ENCODE results near the gene PDZRN4. TPM values are rescaled to one million over a fixed set of nuclear protein-coding genes. Genes with fewer than 3 reads are reported as not detected.
"Not testable (repeated sequence)": the region's sequence is repeated elsewhere in the genome, so short reads cannot be mapped to it uniquely, and the experiment has no call there.

The PDZRN4 gene
- total RNA-seq, 1 experiment from 2014 or later, result not detected

GRCh38 chr12:41277100-41277945 lies 89.2 kb downstream of the PDZRN4 start:
- TF ChIP-seq EZH2 (IDR thresholded peaks at IDR 0.05; ENCODE audit: borderline replicate concordance, low read depth, low read length, poor library complexity, severe bottlenecking), result no peak
- TF ChIP-seq, protein P1, sequence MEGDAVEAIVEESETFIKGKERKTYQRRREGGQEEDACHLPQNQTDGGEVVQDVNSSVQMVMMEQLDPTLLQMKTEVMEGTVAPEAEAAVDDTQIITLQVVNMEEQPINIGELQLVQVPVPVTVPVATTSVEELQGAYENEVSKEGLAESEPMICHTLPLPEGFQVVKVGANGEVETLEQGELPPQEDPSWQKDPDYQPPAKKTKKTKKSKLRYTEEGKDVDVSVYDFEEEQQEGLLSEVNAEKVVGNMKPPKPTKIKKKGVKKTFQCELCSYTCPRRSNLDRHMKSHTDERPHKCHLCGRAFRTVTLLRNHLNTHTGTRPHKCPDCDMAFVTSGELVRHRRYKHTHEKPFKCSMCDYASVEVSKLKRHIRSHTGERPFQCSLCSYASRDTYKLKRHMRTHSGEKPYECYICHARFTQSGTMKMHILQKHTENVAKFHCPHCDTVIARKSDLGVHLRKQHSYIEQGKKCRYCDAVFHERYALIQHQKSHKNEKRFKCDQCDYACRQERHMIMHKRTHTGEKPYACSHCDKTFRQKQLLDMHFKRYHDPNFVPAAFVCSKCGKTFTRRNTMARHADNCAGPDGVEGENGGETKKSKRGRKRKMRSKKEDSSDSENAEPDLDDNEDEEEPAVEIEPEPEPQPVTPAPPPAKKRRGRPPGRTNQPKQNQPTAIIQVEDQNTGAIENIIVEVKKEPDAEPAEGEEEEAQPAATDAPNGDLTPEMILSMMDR (conservative IDR thresholded peaks at IDR 0.05; ENCODE audit: low read depth, low read length), result peak; percentile 72
- CTCF ChIA-PET, result interaction anchor here (0.7 to 1.8 kb wide), 2 partner anchors 265 to 747 kb away, joined by 3 to 7 read pairs; no protein-coding TSS in a partner anchor
- BruUV-seq (replicated peaks), result no TSS peak
- POLR2A ChIA-PET (ENCODE audit: low non-redundant PET), result interaction anchor here (0.6 to 0.7 kb wide), 2 partner anchors 326 to 1272 kb away, joined by 3 to 5 read pairs; no protein-coding TSS in a partner anchor
- Histone ChIP-seq H3K27me3 (replicated peaks; ENCODE audit: insufficient read depth, low read depth, low read length, poor library complexity) (no peaks in the 10 kb centered on the region), H3K4me3 (ENCODE audit: low read depth, low read length, poor library complexity, severe bottlenecking) (no peak overlapping the region), H3K36me3 (ENCODE audit: insufficient read depth, low read length, poor library complexity, severe bottlenecking) (no peaks in the 10 kb centered on the region), H3K9me3 (ENCODE audit: low read depth, low read length, poor library complexity, severe bottlenecking) (no peaks in the 10 kb centered on the region), H3K27ac (ENCODE audit: low read depth, low read length, poor library complexity, severe bottlenecking) (no peak overlapping the region), H3K4me1 (ENCODE audit: insufficient read depth, low read length, poor library complexity, severe bottlenecking) (peaks cover 14% of the 10 kb centered on the region)
- DNase-seq (ENCODE audit: low spot score), result peak; percentile 71
- intact Hi-C loops (cut with micrococcal nuclease; ENCODE audit: unreplicated experiment), result loop anchor here (1.0 to 10.0 kb wide), 8 partner anchors 245 to 1095 kb away; no protein-coding TSS in a partner anchor

- Histone ChIP-seq H3K27me3 (replicated peaks; ENCODE audit: insufficient read depth, low read depth, low read length, poor library complexity) (no peaks in the 10 kb centered on the region), H3K36me3 (ENCODE audit: insufficient read depth, low read length, poor library complexity, severe bottlenecking) (no peaks in the 10 kb centered on the region), H3K9me3 (ENCODE audit: low read depth, low read length, poor library complexity, severe bottlenecking) (no peaks in the 10 kb centered on the region), H3K27ac (ENCODE audit: low read depth, low read length, poor library complexity, severe bottlenecking) (no peak overlapping the region), H3K4me1 (ENCODE audit: insufficient read depth, low read length, poor library complexity, severe bottlenecking) (peaks cover 14% of the 10 kb centered on the region), H3K4me3 (ENCODE audit: low read depth, low read length, poor library complexity, severe bottlenecking) (no peak overlapping the region)
- DNase-seq (ENCODE audit: low spot score), result peak; percentile 45
- CTCF ChIA-PET, result interaction anchor here (0.7 to 1.8 kb wide), 2 partner anchors 266 to 747 kb away, joined by 3 to 7 read pairs; no protein-coding TSS in a partner anchor
- intact Hi-C loops (cut with micrococcal nuclease; ENCODE audit: unreplicated experiment), result loop anchor here (1.0 to 10.0 kb wide), 8 partner anchors 244 to 1094 kb away; no protein-coding TSS in a partner anchor
- BruUV-seq (replicated peaks), result no TSS peak
- TF ChIP-seq, protein P1 (conservative IDR thresholded peaks at IDR 0.05; ENCODE audit: low read depth, low read length), result no peak
- TF ChIP-seq EZH2 (IDR thresholded peaks at IDR 0.05; ENCODE audit: borderline replicate concordance, low read depth, low read length, poor library complexity, severe bottlenecking), result no peak
- POLR2A ChIA-PET (ENCODE audit: low non-redundant PET), result interaction anchor here (0.6 kb wide), 1 partner anchor 1271 kb away, joined by 5 read pairs; no protein-coding TSS in a partner anchor
Observed at GRCh38 chr12:41277946-41278267, 89.8 kb downstream of the PDZRN4 start.

DNA sequence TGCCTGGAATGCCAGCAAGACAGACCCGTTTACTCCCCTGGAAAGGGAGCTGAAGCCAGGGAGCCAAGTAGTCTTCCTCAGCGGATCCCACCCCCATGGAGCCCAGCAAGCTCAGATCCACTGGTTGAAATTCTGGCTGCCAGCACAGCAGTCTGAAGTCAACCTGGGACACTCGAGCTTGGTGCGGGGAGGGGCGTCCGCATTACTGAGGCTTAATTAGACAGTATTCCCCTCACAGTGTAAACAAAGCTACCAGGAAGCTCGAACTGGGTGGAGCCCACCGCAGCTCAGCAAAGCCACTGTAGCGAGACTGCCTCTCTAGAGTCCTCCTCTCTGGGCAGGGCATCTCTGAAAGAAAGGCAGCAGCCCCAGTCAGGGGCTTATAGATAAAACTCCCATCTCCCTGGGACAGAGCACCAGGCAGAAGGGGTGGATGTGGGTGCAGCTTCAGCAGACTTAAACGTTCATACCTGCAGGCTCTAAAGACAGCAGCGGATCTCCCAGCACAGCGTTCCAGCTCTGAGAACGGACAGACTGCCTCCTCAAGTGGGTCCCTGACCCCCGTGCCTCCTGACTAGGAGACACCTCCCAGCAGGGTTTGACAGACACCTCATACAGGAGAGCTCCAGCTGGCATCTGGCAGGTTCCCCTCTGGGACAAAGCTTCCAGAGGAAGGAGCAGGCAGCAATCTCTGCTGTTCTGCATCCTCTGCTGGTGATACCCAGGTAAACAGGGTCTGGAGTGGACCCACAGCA lies 92.4 kb downstream of the PDZRN4 start:
- H3K4me3 ChIP-seq (ENCODE audit: low read depth, low read length, poor library complexity, severe bottlenecking); CTCF ChIA-PET; H3K9me3 ChIP-seq (ENCODE audit: low read depth, low read length, poor library complexity, severe bottlenecking); H3K27ac ChIP-seq (ENCODE audit: low read depth, low read length, poor library complexity, severe bottlenecking); DNase-seq (ENCODE audit: low spot score); BruUV-seq (replicated peaks); H3K27me3 ChIP-seq (replicated peaks; ENCODE audit: insufficient read depth, low read depth, low read length, poor library complexity); POLR2A ChIA-PET (ENCODE audit: low non-redundant PET); H3K36me3 ChIP-seq (ENCODE audit: insufficient read depth, low read length, poor library complexity, severe bottlenecking); intact Hi-C loops (cut with micrococcal nuclease; ENCODE audit: unreplicated experiment): not testable (repeated sequence)
- H3K4me1 ChIP-seq (ENCODE audit: insufficient read depth, low read length, poor library complexity, severe bottlenecking), result peaks cover 14% of the 10 kb centered on the region

DNA sequence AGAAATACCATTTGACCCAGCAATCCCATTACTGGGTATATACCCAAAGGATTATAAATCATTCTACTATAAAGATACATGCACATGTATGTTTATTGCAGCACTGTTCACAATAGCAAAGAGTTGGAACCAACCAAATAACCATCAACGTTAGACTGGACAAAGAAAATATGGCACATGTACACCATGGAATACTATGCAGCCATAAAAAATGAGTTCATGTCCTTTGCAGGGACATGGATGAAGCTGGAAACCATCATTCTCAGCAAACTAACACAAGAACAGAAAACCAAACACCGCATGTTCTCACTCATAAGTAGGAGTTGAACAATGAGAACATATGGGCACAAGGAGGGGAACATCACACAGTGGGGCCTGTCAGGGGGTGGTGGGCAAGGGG lies 97.3 kb downstream of the PDZRN4 start:
- POLR2A ChIA-PET (ENCODE audit: low non-redundant PET); intact Hi-C loops (cut with micrococcal nuclease; ENCODE audit: unreplicated experiment); BruUV-seq (replicated peaks); DNase-seq (ENCODE audit: low spot score); H3K36me3 ChIP-seq (ENCODE audit: insufficient read depth, low read length, poor library complexity, severe bottlenecking); CTCF ChIA-PET; H3K4me3 ChIP-seq (ENCODE audit: low read depth, low read length, poor library complexity, severe bottlenecking); H3K4me1 ChIP-seq (ENCODE audit: insufficient read depth, low read length, poor library complexity, severe bottlenecking); H3K27ac ChIP-seq (ENCODE audit: low read depth, low read length, poor library complexity, severe bottlenecking); H3K27me3 ChIP-seq (replicated peaks; ENCODE audit: insufficient read depth, low read depth, low read length, poor library complexity); H3K9me3 ChIP-seq (ENCODE audit: low read depth, low read length, poor library complexity, severe bottlenecking): not testable (repeated sequence)
